Measurements from ENCODE around the gene MGAT1.
"Not testable (repeated sequence)": the region's sequence is repeated elsewhere in the genome, so short reads cannot be mapped to it uniquely, and the experiment has no call there.

- TF ChIP-seq GABPA (IDR thresholded peaks at IDR 0.05; ENCODE audit: low read depth); CTCF (IDR thresholded peaks at IDR 0.05; ENCODE audit: insufficient read depth, low read length); REST (IDR thresholded peaks at IDR 0.05; ENCODE audit: insufficient replicate concordance, low read depth); SPI1 (IDR thresholded peaks at IDR 0.05; ENCODE audit: borderline replicate concordance, low read depth); POLR2AphosphoS5 (IDR thresholded peaks at IDR 0.05; ENCODE audit: low read depth): not testable (repeated sequence)
Measured at GRCh38 chr5:180781900-180782326, 20.7 kb downstream of the MGAT1 start.
